GM21737 (cell line): ENCODE results near the gene KMO.

ENCODE experiments used
- ATAC-seq: cut with Tn5 transposase; IDR thresholded peaks from one replicate; pipeline ENCODE4 v1.9.1; 2021; ENCODE audit warnings: mild to moderate bottlenecking, moderate library complexity; ENCODE audit not compliant: unreplicated experiment

The KMO gene

GRCh38 chr1:241536304-241536703 lies 4.1 kb downstream of the KMO start:
- no peak for ATAC-seq

- ATAC-seq: no peak
Observed at GRCh38 chr1:241536969-241537368, 4.8 kb downstream of the KMO start.

GRCh38 chr1:241542199-241542907 lies 10.2 kb downstream of the KMO start:
- no peak for ATAC-seq

GRCh38 chr1:241548008-241548407 lies 15.8 kb downstream of the KMO start:
- no peak for ATAC-seq

GRCh38 chr1:241550318-241550717 lies 18.1 kb downstream of the KMO start:
- ATAC-seq: no peak

GRCh38 chr1:241551759-241552638 lies 19.8 kb downstream of the KMO start:
- peak; percentile 79 for ATAC-seq

GRCh38 chr1:241553886-241554592 lies 21.9 kb downstream of the KMO start:
- ATAC-seq: no peak

- ATAC-seq: no peak
Observed at GRCh38 chr1:241555526-241555925, 23.3 kb downstream of the KMO start.

- ATAC-seq: no peak
Observed at GRCh38 chr1:241557031-241557430, 24.9 kb downstream of the KMO start.

- no peak for ATAC-seq
Observed at GRCh38 chr1:241557551-241558193, 25.5 kb downstream of the KMO start.

- ATAC-seq: no peak
Observed at GRCh38 chr1:241560146-241560848, 28.1 kb downstream of the KMO start.

GRCh38 chr1:241560849-241561187 lies 28.6 kb downstream of the KMO start:
- ATAC-seq: no peak

- no peak for ATAC-seq
Observed at GRCh38 chr1:241569848-241570247, 37.7 kb downstream of the KMO start.

GRCh38 chr1:241574154-241574553 lies 42.0 kb downstream of the KMO start:
- ATAC-seq: no peak

- no peak for ATAC-seq
Observed at GRCh38 chr1:241579434-241579833, 47.3 kb downstream of the KMO start.

- ATAC-seq: no peak
Observed at GRCh38 chr1:241582921-241583321, 50.7 kb downstream of the KMO start.

GRCh38 chr1:241586905-241587512 lies 54.8 kb downstream of the KMO start:
- no peak for ATAC-seq

- no peak for ATAC-seq
Observed at GRCh38 chr1:241589521-241589920, 57.3 kb downstream of the KMO start.

- ATAC-seq: no peak
Observed at GRCh38 chr1:241590719-241591118, 58.5 kb downstream of the KMO start.

- no peak for ATAC-seq
Observed at GRCh38 chr1:241591317-241591716, 59.1 kb downstream of the KMO start.
